Measurements from ENCODE around the gene MCHR1.

The MCHR1 gene

DNA sequence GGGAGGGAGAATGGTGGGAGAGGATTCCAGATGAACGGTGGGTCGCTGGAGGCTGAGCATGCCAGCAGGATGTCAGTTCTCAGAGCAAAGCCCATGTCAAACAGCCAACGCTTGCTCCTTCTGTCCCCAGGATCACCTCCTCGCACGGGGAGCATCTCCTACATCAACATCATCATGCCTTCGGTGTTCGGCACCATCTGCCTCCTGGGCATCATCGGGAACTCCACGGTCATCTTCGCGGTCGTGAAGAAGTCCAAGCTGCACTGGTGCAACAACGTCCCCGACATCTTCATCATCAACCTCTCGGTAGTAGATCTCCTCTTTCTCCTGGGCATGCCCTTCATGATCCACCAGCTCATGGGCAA is 1.5 kb downstream of the MCHR1 start:
- H3K27ac ChIP-seq, result no peak overlapping the region
- TF ChIP-seq ZFX (IDR thresholded peaks at IDR 0.05), result no peak
- TF ChIP-seq, protein P1, sequence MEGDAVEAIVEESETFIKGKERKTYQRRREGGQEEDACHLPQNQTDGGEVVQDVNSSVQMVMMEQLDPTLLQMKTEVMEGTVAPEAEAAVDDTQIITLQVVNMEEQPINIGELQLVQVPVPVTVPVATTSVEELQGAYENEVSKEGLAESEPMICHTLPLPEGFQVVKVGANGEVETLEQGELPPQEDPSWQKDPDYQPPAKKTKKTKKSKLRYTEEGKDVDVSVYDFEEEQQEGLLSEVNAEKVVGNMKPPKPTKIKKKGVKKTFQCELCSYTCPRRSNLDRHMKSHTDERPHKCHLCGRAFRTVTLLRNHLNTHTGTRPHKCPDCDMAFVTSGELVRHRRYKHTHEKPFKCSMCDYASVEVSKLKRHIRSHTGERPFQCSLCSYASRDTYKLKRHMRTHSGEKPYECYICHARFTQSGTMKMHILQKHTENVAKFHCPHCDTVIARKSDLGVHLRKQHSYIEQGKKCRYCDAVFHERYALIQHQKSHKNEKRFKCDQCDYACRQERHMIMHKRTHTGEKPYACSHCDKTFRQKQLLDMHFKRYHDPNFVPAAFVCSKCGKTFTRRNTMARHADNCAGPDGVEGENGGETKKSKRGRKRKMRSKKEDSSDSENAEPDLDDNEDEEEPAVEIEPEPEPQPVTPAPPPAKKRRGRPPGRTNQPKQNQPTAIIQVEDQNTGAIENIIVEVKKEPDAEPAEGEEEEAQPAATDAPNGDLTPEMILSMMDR (conservative IDR thresholded peaks at IDR 0.05), result no peak

DNA sequence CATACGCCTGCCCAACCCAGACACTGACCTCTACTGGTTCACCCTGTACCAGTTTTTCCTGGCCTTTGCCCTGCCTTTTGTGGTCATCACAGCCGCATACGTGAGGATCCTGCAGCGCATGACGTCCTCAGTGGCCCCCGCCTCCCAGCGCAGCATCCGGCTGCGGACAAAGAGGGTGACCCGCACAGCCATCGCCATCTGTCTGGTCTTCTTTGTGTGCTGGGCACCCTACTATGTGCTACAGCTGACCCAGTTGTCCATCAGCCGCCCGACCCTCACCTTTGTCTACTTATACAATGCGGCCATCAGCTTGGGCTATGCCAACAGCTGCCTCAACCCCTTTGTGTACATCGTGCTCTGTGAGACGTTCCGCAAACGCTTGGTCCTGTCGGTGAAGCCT is 2.2 kb downstream of the MCHR1 start:
- TF ChIP-seq ZFX (IDR thresholded peaks at IDR 0.05), result no peak
- TF ChIP-seq, protein P1 (conservative IDR thresholded peaks at IDR 0.05), result no peak
- H3K27ac ChIP-seq, result no peak overlapping the region

DNA sequence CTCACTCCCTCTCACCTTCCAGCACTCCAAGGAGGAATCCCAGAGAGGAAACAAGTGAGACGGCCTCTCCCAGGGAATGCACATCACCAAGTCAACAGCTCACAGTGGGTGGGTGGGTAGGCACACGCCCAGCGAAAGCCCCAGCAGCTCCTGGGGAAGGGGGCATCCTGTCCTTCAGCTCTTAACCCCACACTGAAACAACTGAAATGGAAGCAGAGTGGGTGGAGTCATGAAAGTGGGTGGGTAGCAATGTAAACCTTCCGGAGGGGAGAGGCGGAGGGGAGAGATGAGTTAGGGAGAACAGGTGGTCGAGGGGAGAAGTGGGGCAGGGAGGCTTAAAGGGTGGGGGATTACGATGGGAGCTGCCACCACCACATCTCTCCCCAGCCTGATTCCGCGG is 5.4 kb downstream of the MCHR1 start:
- H3K27ac ChIP-seq, result no peak overlapping the region
- TF ChIP-seq, protein P1 (conservative IDR thresholded peaks at IDR 0.05), result no peak
- TF ChIP-seq ZFX (IDR thresholded peaks at IDR 0.05), result no peak

DNA sequence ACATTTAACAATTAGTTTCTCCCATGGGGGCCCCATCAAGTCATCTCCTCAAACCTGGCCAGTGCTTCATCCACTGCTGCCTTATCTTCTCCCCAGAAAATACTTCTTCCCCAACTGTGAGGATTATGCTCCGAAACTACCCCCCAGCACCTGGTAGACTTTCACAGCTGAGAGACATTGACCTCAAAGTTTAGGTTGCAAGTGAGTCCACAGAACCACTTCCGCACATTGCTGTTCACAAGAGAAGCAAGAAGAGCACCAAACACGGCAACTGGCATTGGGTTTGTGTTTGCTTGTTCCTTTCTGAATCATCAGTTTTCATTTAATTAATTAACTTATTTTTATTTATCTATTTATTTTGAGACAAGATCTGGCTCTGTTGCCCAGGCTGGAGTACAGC is 6.1 kb downstream of the MCHR1 start:
- H3K27ac ChIP-seq, result no peak overlapping the region

DNA sequence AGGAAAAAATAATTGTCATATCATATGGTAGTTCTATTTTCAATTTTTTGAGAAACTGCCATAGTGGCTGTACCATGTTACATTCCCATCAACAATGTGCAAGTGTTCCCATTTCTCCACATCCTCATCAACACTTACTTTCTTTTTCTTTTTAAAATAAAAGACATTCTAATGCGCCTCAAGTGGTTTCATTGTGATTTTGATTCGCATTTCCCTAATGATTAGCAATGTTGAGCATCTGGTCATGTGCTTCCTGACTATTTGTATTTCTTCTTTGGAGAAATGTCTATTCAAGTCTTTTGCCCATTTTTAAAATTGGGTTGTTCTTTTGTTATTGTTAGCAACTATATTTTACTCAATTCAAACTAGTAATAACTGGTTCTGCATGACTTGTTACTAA is 8.4 kb downstream of the MCHR1 start:
- H3K27ac ChIP-seq, result no peak overlapping the region
- TF ChIP-seq, protein P1 (conservative IDR thresholded peaks at IDR 0.05), result no peak
- no peak for TF ChIP-seq ZFX (IDR thresholded peaks at IDR 0.05)

More for the DNA sequence above, 6.1 kb downstream of the MCHR1 start:
- TF ChIP-seq, protein P1 (conservative IDR thresholded peaks at IDR 0.05), result no peak
- TF ChIP-seq ZFX (IDR thresholded peaks at IDR 0.05), result no peak

DNA sequence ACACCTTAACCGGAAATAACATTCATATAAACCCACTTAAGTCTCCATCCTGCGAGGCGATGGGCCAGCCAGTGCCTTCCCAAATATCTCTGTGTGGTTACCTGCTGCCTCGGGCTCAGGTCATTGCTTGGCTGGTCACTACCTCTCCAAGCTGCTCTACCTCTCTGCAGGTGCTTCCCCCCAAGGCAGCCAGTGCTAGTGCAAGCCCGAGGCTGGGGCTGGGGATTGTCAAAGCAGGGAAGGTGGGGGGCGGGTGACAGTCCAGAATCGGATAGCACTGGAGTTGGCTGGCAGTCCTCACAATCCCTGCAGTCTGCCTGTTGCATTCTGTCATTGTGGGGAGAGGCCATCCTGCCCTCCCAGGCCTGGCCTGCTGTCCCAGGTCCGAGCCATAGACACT is 11.1 kb downstream of the MCHR1 start:
- H3K27ac ChIP-seq, result no peak overlapping the region
- no peak for TF ChIP-seq ZFX (IDR thresholded peaks at IDR 0.05)
- TF ChIP-seq, protein P1 (conservative IDR thresholded peaks at IDR 0.05), result no peak

DNA sequence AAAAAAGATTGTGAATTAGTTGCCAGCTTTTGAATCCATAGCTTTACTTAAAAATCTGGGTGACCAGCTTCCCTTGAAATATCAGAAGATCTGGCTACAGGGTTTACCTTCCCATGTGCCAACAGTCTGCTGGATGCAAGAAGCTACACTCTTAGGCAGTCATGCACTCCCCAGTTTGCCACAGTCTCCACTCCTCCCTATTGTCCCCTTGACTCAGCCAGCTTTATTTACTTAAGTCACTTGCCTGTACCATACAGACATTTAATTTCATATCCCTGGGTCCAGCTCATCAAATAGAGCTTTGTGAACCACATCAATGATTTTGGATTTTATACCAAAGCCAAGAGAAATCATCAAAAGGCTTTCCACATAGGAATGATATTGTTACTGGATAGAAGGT is 12.2 kb downstream of the MCHR1 start:
- no peak overlapping the region for H3K27ac ChIP-seq
- TF ChIP-seq ZFX (IDR thresholded peaks at IDR 0.05), result no peak
- TF ChIP-seq, protein P1 (conservative IDR thresholded peaks at IDR 0.05), result no peak
